Measurements from ENCODE around the gene TMEM132D. TPM values are rescaled to one million over a fixed set of nuclear protein-coding genes. Genes with fewer than 3 reads are reported as not detected.

TMEM132D gene
- total RNA-seq, 1 donor from 2014 or later = 1.1 TPM

DNA sequence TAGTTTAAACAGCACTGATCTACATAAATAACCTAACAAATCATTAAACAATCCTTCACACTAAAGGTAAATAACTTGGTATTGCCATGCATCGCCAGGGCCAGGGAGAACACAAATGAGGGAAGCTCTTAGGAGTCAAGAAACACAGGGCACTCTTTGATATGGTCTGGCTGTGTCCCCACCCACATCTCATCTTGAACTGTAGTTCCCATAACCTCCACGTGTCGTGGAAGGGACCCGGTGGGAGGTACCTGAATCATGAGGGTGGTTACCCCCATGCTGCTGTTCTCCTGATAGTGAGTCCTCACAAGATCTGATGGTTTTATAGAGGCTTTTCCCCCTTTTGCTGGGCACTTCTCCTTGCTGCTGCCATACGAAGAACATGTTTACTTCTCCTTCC lies 17.3 kb downstream of the TMEM132D start:
- Histone ChIP-seq H4K20me1 (ENCODE audit: low read depth) (no peaks in the 10 kb centered on the region), H3K4me3 (no peak overlapping the region), H3K36me3 (no peaks in the 10 kb centered on the region), H3K27ac (no peak overlapping the region), H3K4me1 (no peaks in the 10 kb centered on the region), H3K9ac (no peak overlapping the region), H3K79me2 (ENCODE audit: low read depth) (no peaks in the 10 kb centered on the region), H3F3A (ENCODE audit: low read depth) (no peaks in the 10 kb centered on the region), H2AFZ (replicated peaks) (no peak overlapping the region), H3K4me2 (no peak overlapping the region), H3K27me3 (no peaks in the 10 kb centered on the region), H3K9me3 (ENCODE audit: low read depth) (no peaks in the 10 kb centered on the region)
- TF ChIP-seq EZH2 (IDR thresholded peaks at IDR 0.05) = no peak
- no peak for TF ChIP-seq EZH2phosphoT487 (IDR thresholded peaks at IDR 0.05)
- TF ChIP-seq, protein P1, sequence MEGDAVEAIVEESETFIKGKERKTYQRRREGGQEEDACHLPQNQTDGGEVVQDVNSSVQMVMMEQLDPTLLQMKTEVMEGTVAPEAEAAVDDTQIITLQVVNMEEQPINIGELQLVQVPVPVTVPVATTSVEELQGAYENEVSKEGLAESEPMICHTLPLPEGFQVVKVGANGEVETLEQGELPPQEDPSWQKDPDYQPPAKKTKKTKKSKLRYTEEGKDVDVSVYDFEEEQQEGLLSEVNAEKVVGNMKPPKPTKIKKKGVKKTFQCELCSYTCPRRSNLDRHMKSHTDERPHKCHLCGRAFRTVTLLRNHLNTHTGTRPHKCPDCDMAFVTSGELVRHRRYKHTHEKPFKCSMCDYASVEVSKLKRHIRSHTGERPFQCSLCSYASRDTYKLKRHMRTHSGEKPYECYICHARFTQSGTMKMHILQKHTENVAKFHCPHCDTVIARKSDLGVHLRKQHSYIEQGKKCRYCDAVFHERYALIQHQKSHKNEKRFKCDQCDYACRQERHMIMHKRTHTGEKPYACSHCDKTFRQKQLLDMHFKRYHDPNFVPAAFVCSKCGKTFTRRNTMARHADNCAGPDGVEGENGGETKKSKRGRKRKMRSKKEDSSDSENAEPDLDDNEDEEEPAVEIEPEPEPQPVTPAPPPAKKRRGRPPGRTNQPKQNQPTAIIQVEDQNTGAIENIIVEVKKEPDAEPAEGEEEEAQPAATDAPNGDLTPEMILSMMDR (IDR thresholded peaks at IDR 0.05) = no peak
- DNase-seq (ENCODE audit: low spot score) = no peak
- Mint-ChIP-seq H3K27me3 (ENCODE audit: insufficient read depth, low read depth) (peaks cover 2% of the 10 kb centered on the region), H3K9me3 (peaks cover 4% of the 10 kb centered on the region), H3K4me3 (no peak overlapping the region), H3K36me3 (peaks cover 11% of the 10 kb centered on the region), H3K4me1 (peaks cover 11% of the 10 kb centered on the region), H3K27ac (no peak overlapping the region)

DNA sequence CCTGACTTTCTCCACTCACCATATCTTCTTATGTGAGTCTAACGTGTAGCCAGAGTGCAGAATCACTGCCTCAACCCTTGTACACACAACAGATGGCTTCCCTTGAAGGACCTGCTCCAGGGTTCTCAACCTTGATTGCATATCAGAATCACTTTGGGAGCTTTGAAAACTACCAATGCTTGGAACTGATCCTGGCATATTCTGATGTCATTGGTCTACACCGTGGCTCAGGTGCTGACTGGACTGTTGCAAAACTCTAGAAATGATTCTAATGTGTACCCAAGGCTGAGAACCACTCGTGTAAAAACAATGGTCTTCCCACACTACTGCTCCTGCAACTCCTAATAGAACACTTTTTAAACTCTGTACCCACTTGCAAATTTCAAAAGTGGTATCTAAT lies 18.5 kb downstream of the TMEM132D start:
- H3K27ac ChIP-seq = no peak overlapping the region
- TF ChIP-seq, protein P1 (IDR thresholded peaks at IDR 0.05) = no peak
- TF ChIP-seq EZH2 (IDR thresholded peaks at IDR 0.05) (no peak), EZH2phosphoT487 (IDR thresholded peaks at IDR 0.05) (no peak)
- H3K36me3 ChIP-seq = no peaks in the 10 kb centered on the region
- H3K4me2 ChIP-seq = no peak overlapping the region
- H3K4me1 Mint-ChIP-seq = peaks cover 11% of the 10 kb centered on the region
- no peaks in the 10 kb centered on the region for H3F3A ChIP-seq (ENCODE audit: low read depth)
- H3K9ac ChIP-seq = no peak overlapping the region
- H3K27me3 ChIP-seq = no peaks in the 10 kb centered on the region
- no peak overlapping the region for H3K4me3 Mint-ChIP-seq
- H3K79me2 ChIP-seq (ENCODE audit: low read depth) = no peaks in the 10 kb centered on the region
- peaks cover 11% of the 10 kb centered on the region for H3K9me3 Mint-ChIP-seq
- no peak for DNase-seq (ENCODE audit: low spot score)
- H3K27ac Mint-ChIP-seq = no peak overlapping the region
- H2AFZ ChIP-seq (replicated peaks) = no peak overlapping the region
- no peak overlapping the region for H3K4me3 ChIP-seq
- H4K20me1 ChIP-seq (ENCODE audit: low read depth) = no peaks in the 10 kb centered on the region
- H3K4me1 ChIP-seq = no peaks in the 10 kb centered on the region
- H3K9me3 ChIP-seq (ENCODE audit: low read depth) = no peaks in the 10 kb centered on the region
- H3K36me3 Mint-ChIP-seq = peaks cover 5% of the 10 kb centered on the region
- H3K27me3 Mint-ChIP-seq (ENCODE audit: insufficient read depth, low read depth) = peaks cover 2% of the 10 kb centered on the region

DNA sequence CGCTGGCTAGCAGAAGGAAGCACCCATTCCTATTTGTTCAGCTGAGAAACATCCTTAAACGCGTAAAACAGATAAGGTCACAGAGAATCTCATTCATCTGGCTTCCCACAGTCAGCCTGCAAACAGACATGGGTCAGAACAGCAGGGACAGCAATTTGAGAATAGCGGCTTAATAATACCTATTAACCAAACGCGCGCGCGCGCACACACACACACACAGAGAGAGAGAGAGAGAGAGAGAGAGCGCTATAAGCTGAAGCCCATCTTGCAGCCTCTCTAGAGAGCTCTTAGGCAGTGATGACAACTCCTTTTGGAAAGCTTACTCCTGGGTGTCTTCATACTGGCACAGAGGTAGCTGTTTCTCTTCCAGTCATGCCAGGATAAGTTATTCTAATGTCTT lies 26.4 kb downstream of the TMEM132D start:
- H3K9me3 Mint-ChIP-seq = peaks cover 35% of the 10 kb centered on the region

More for the DNA sequence above, 26.4 kb downstream of the TMEM132D start:
- H3K27ac ChIP-seq = no peak overlapping the region
- H3K4me1 ChIP-seq = peaks cover 17% of the 10 kb centered on the region
- peaks cover 21% of the 10 kb centered on the region for H3F3A ChIP-seq (ENCODE audit: low read depth)
- no peak for DNase-seq (ENCODE audit: low spot score)
- no peak overlapping the region for H3K9ac ChIP-seq
- H3K27me3 ChIP-seq = peaks cover 62% of the 10 kb centered on the region
- no peaks in the 10 kb centered on the region for H3K79me2 ChIP-seq (ENCODE audit: low read depth)
- H2AFZ ChIP-seq (replicated peaks) = no peak overlapping the region
- no peaks in the 10 kb centered on the region for H3K36me3 ChIP-seq
- H3K4me2 ChIP-seq = no peak overlapping the region
- no peak overlapping the region for H3K4me3 ChIP-seq
- Mint-ChIP-seq H3K36me3 (peaks cover 22% of the 10 kb centered on the region), H3K4me1 (peaks cover 30% of the 10 kb centered on the region), H3K27me3 (ENCODE audit: insufficient read depth, low read depth) (peaks cover 13% of the 10 kb centered on the region), H3K4me3 (no peak overlapping the region), H3K27ac (no peak overlapping the region)
- TF ChIP-seq EZH2phosphoT487 (IDR thresholded peaks at IDR 0.05) (no peak), EZH2 (IDR thresholded peaks at IDR 0.05) (no peak)
- TF ChIP-seq, protein P1 (IDR thresholded peaks at IDR 0.05) = no peak
- H3K9me3 ChIP-seq (ENCODE audit: low read depth) = no peaks in the 10 kb centered on the region
- peaks cover 10% of the 10 kb centered on the region for H4K20me1 ChIP-seq (ENCODE audit: low read depth)
